IMR-90 (cell line): ENCODE results near the gene AGO3. TPM values are rescaled to one million over a fixed set of nuclear protein-coding genes. Genes with fewer than 3 reads are reported as not detected.
A peak's percentile ranks its signal among the peaks of the same experiment; 100 is the strongest.

Experiments used
- ATAC-seq: fragments of 200-7000 bp; cut with Tn5 transposase; 2 replicates; pipeline ENCODE4 v1.9.1; 2020; ENCODE audit warnings: low read depth, mild to moderate bottlenecking, moderate library complexity
- BruUV-seq: library from RNA; stranded (reverse); fragments of 400-500 nt; replicated peaks from 2 replicates; lab custom pipeline; 2021; lab: Mats Ljungman, UMichigan
- CTCF ChIA-PET: fragments of 300-600 bp; formaldehyde crosslinking; extraction: SDS; loops from one replicate; lab custom pipeline; 2021; ENCODE audit warnings: antibody characterized with exemption; lab: Yijun Ruan, JAX
- POLR2A ChIA-PET: fragments of 300-600 bp; sonication (Branson Sonifier 250); formaldehyde crosslinking; loops from one replicate; lab custom pipeline; 2022; ENCODE audit warnings: antibody characterized with exemption; ENCODE audit not compliant: unreplicated experiment; lab: Charles Lee
- DNase-seq: peaks from one replicate; pipeline ENCODE4 v3.0.0; 2013
- H2AFZ ChIP-seq: replicated peaks from 2 replicates; pipeline ENCODE3; 2013; ENCODE audit warnings: low read length, mild to moderate bottlenecking; ENCODE audit not compliant: poor library complexity
- H2AK5ac ChIP-seq: 2 replicates; pipeline ENCODE4 v1.6.1; 2013; ENCODE audit warnings: low read depth, low read length, inconsistent platforms
- H2AK9ac ChIP-seq: replicated peaks from 2 replicates; pipeline ENCODE3; 2013; ENCODE audit warnings: mild to moderate bottlenecking, low read depth, low read length, moderate library complexity; ENCODE audit not compliant: poor library complexity
- H2BK120ac ChIP-seq: 2 replicates; pipeline ENCODE4 v1.6.1; 2013; ENCODE audit warnings: low read depth, low read length, inconsistent platforms
- H2BK15ac ChIP-seq: 3 replicates; pipeline ENCODE4 v1.6.1; 2013; ENCODE audit warnings: low read depth, low read length, inconsistent platforms
- H2BK20ac ChIP-seq: 2 replicates; pipeline ENCODE4 v1.6.1; 2013; ENCODE audit warnings: low read depth, mild to moderate bottlenecking, inconsistent platforms, low read length, moderate library complexity
- H2BK5ac ChIP-seq: 2 replicates; pipeline ENCODE4 v1.6.1; 2013; ENCODE audit warnings: mild to moderate bottlenecking, low read depth, low read length, inconsistent platforms; ENCODE audit not compliant: poor library complexity, severe bottlenecking
- H3K14ac ChIP-seq: replicated peaks from 2 replicates; pipeline ENCODE4 v1.6.1; 2013; ENCODE audit warnings: low read depth, low read length, inconsistent platforms
- H3K18ac ChIP-seq: 2 replicates; pipeline ENCODE4 v1.6.1; 2013; ENCODE audit warnings: low read depth, low read length, control low read depth
- H3K23ac ChIP-seq: 2 replicates; pipeline ENCODE4 v1.6.1; 2013; ENCODE audit warnings: low read depth, low read length, inconsistent platforms
- H3K27ac ChIP-seq: 2 replicates; pipeline ENCODE4 v1.5.1; 2013; ENCODE audit warnings: mild to moderate bottlenecking, control low read depth, low read length; ENCODE audit not compliant: insufficient read depth
- H3K27me3 ChIP-seq: 2 replicates; pipeline ENCODE4 v1.6.1; 2013; ENCODE audit warnings: low read length; ENCODE audit not compliant: control insufficient read depth, insufficient read depth
- H3K36me3 ChIP-seq: 2 replicates; pipeline ENCODE4 v1.6.1; 2013; ENCODE audit warnings: low read length, mixed read lengths; ENCODE audit not compliant: control insufficient read depth, insufficient read depth
- H3K4ac ChIP-seq: 2 replicates; pipeline ENCODE4 v1.6.1; 2013; ENCODE audit warnings: low read depth, low read length, inconsistent platforms
- H3K4me1 ChIP-seq: 2 replicates; pipeline ENCODE4 v1.6.1; 2013; ENCODE audit warnings: low read length, mixed read lengths; ENCODE audit not compliant: control insufficient read depth, insufficient read depth
- H3K4me2 ChIP-seq: 2 replicates; pipeline ENCODE4 v1.6.1; 2013; ENCODE audit warnings: low read depth, mild to moderate bottlenecking, control low read depth, low read length, moderate library complexity
- H3K4me3 ChIP-seq: 2 replicates; pipeline ENCODE4 v1.5.1; 2013; ENCODE audit warnings: low read depth, mild to moderate bottlenecking, control low read depth, low read length, moderate library complexity; ENCODE audit not compliant: insufficient read depth
- H3K56ac ChIP-seq: 2 replicates; pipeline ENCODE4 v1.6.1; 2013; ENCODE audit warnings: low read length, inconsistent platforms; ENCODE audit not compliant: insufficient read depth; ENCODE audit errors: extremely low read depth
- H3K79me1 ChIP-seq, 2 experiments: 2 replicates each; pipeline ENCODE4 v1.6.1; 2013; ENCODE audit warnings: low read length in 2 of 2, inconsistent platforms in 1 of 2, low read depth in 1 of 2
- H3K9ac ChIP-seq: 2 replicates; pipeline ENCODE4 v1.6.1; 2013; ENCODE audit warnings: low read depth, low read length, control low read depth
- H3K9me1 ChIP-seq: 2 replicates; pipeline ENCODE4 v1.6.1; 2013; ENCODE audit warnings: low read length, inconsistent platforms; ENCODE audit not compliant: insufficient read depth
- H3K9me3 ChIP-seq: 2 replicates; pipeline ENCODE4 v1.6.1; 2013; ENCODE audit warnings: low read length; ENCODE audit not compliant: control insufficient read depth, insufficient read depth
- H4K20me1 ChIP-seq: 2 replicates; pipeline ENCODE4 v1.6.1; 2013; ENCODE audit warnings: low read length, inconsistent platforms; ENCODE audit not compliant: insufficient read depth
- H4K5ac ChIP-seq: 2 replicates; pipeline ENCODE4 v1.6.1; 2013; ENCODE audit warnings: mild to moderate bottlenecking, low read depth, low read length, control low read depth
- H4K8ac ChIP-seq, 2 experiments: 2 replicates each; pipeline ENCODE4 v1.6.1; 2013; ENCODE audit warnings: low read depth in 2 of 2, low read length in 2 of 2, control low read depth in 1 of 2, inconsistent platforms in 1 of 2
- H4K91ac ChIP-seq: 2 replicates; pipeline ENCODE4 v1.6.1; 2013; ENCODE audit warnings: low read depth, low read length, inconsistent platforms; ENCODE audit not compliant: insufficient read depth
- MXI1 ChIP-seq: IDR thresholded peaks from 2 replicates; pipeline ENCODE4 v1.6.1; 2012; ENCODE audit warnings: low read depth, mild to moderate bottlenecking, low read length, moderate library complexity, borderline replicate concordance
- SMC3 ChIP-seq: fragments of 150-350 bp; IDR thresholded peaks from 2 replicates; pipeline ENCODE4 v1.6.1; 2016; ENCODE audit warnings: low read depth, mild to moderate bottlenecking, antibody characterized with exemption, low read length, moderate library complexity
- WGBS, 2 experiments: methylation state at CpG; one replicate each; pipeline versions ENCODE4 v1.1.5 to v1.1.7; 2013; ENCODE audit warnings: missing lambda C conversion rate in 2 of 2; ENCODE audit not compliant: insufficient read length in 1 of 2; ENCODE audit errors: extremely low coverage in 2 of 2; 5-methylcytosine and 5-hydroxymethylcytosine counted together
- dilution Hi-C: fragments of 300-500 bp; cut with HindIII; formaldehyde crosslinking; loops from one replicate; pipeline ENCODE4 v1.14.3; 2018; ENCODE audit warnings: low sequenced_read_pairs; ENCODE audit not compliant: unreplicated experiment
- in situ Hi-C: fragments of 300-500 bp; cut with MboI; formaldehyde crosslinking; loops from 3 replicates; pipeline ENCODE4 v1.14.3; 2019; ENCODE audit warnings: low sequenced_read_pairs, inconsistent platforms, mixed read lengths
- intact Hi-C: fragments of 100-400 bp; cut with micrococcal nuclease; formaldehyde crosslinking; loops from 2 replicates; pipeline ENCODE4 v1.10.0; 2022
- polyA plus RNA-seq, 3 experiments: library from polyadenylated mRNA; depleted of rRNA; stranded (reverse); fragments of >200 nt; gene quantifications; 2 replicates each; pipeline ENCODE4 v1.2.3, GENCODE V29; 2012; ENCODE audit warnings: low replicate concordance in 1 of 3
- total RNA-seq: library from RNA; depleted of rRNA; stranded (reverse); fragments of >200 nt; gene quantifications from 2 replicates; pipeline ENCODE4 v1.2.3, GENCODE V29; 2012
- TF ChIP-seq, protein P1 (sequence below): fragments of 150-350 bp; IDR thresholded peaks from 2 replicates; pipeline ENCODE4 v1.6.1; 2016; ENCODE audit warnings: low read depth, mild to moderate bottlenecking, low read length, moderate library complexity, borderline replicate concordance

Gene AGO3
- total and polyA plus RNA-seq, 2 of the 4 experiments (the other 2 are of a cell fraction), result 8.9 to 25.6 TPM

DNA sequence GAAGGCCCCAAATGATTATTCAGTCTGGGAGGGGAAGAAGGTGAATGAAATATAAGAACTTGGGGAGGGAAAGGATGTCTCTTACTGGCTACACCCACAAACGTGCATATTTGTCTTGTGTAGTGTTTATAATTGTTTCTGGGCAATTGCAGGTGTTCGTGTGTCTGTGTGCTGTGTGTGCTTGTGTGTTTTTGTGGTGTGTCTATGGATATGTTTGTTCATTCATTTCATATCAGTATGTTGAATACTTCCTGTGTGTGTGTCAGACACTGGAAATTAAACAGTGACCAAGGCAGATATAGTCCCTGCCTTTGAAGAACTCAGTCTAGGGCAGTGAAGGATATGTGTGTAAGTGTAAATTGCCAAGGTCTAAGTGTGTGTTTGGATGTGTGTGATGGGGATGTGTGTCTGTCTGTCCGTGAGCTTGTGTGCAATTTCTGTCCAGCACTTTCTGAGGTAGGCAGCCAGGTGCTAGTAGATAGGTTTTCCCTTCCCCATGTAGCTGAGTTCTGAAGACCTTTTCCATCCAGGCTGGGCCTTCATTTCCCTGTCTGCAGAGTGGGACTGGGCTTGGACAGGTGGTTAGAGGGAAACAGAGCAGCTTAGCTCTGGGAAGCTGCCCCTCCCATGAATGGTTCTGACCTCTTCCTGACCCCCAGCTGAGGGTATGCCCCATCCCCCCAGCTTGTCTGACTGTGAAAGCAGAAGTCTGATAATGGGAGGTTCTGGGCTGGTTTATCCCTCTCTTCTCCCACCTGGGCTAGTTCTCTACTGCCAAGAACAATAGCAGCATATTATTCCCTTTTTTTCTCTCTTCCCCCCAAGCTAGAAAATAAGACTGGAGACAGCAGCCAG is 44.1 kb upstream of the AGO3 start:
- H3K27ac ChIP-seq, result no peak overlapping the region

More for the DNA sequence above, 44.1 kb upstream of the AGO3 start:
- 60% methylated on average over 1 of the region's 3 CpGs; no CpG with 5 or more reads in 1 of the 2 experiments for WGBS, 2 experiments
- H2BK120ac ChIP-seq, result no peak overlapping the region
- no peak overlapping the region for H3K56ac ChIP-seq
- no peak overlapping the region for H4K8ac ChIP-seq
- H4K5ac ChIP-seq, result no peak overlapping the region
- peaks cover 31% of the 10 kb centered on the region for H4K20me1 ChIP-seq
- H3K9ac ChIP-seq, result 0 out of 2 replicates have a peak overlapping the region, but pooled peaks have one; percentile 20
- no peak overlapping the region for H2BK5ac ChIP-seq
- H2AK9ac ChIP-seq, result no peak overlapping the region
- H3K4ac ChIP-seq, result no peak overlapping the region
- peaks cover 18 to 48% of the 10 kb centered on the region in 2 experiments for H3K79me1 ChIP-seq
- dilution Hi-C loops (no loop called here), in situ Hi-C loops (no loop called here), intact Hi-C loops (no loop called here)
- H2BK20ac ChIP-seq, result no peak overlapping the region
- DNase-seq (peak; percentile 24), ATAC-seq (no peak)
- no peak overlapping the region for H4K91ac ChIP-seq
- BruUV-seq, result no TSS peak
- H2AK5ac ChIP-seq, result no peak overlapping the region
- peaks cover 4% of the 10 kb centered on the region; the same call in 1 of the 2 replicates for H3K36me3 ChIP-seq
- no peak overlapping the region for H3K18ac ChIP-seq
- H3K14ac ChIP-seq, result no peak overlapping the region
- no peak overlapping the region for H3K4me3 ChIP-seq
- TF ChIP-seq SMC3, result no peak
- TF ChIP-seq MXI1, result no peak
- TF ChIP-seq, protein P1, sequence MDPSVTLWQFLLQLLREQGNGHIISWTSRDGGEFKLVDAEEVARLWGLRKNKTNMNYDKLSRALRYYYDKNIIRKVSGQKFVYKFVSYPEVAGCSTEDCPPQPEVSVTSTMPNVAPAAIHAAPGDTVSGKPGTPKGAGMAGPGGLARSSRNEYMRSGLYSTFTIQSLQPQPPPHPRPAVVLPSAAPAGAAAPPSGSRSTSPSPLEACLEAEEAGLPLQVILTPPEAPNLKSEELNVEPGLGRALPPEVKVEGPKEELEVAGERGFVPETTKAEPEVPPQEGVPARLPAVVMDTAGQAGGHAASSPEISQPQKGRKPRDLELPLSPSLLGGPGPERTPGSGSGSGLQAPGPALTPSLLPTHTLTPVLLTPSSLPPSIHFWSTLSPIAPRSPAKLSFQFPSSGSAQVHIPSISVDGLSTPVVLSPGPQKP, result no peak
- no peak overlapping the region; the same call in 1 of the 2 replicates for H3K4me2 ChIP-seq
- no peaks in the 10 kb centered on the region for H3K27me3 ChIP-seq
- no peak overlapping the region for H2AFZ ChIP-seq
- H3K23ac ChIP-seq, result no peak overlapping the region
- no peaks in the 10 kb centered on the region for H3K9me3 ChIP-seq
- ChIA-PET CTCF (no interaction called here), POLR2A (no interaction called here)
- H3K4me1 ChIP-seq, result peaks cover 14% of the 10 kb centered on the region
- H2BK15ac ChIP-seq, result no peak overlapping the region
- peaks cover 15% of the 10 kb centered on the region for H3K9me1 ChIP-seq
